Activated naive CD4-positive, alpha-beta T cell treated with anti-CD3 and anti-CD28 coated beads, Interleukin-2, amount 10 ng/mL, durations not matched to agents 7 days and 5 days (primary cell): ENCODE results near the gene SAMD5.

Experiments used
- CTCF ChIA-PET: fragments of 350-600 bp; sonication (Branson Sonifier 250); formaldehyde crosslinking; loops from one replicate; lab custom pipeline; 2021; ENCODE audit warnings: antibody characterized with exemption; lab: Charles Lee
- DNase-seq: peaks from one replicate; pipeline ENCODE4 v3.0.0-alpha.2; 2020
- H3K27ac Mint-ChIP-seq: one replicate; pipeline ENCODE4 v1.8.0; 2021; ENCODE audit warnings: mild to moderate bottlenecking, moderate library complexity, mixed read lengths
- H3K27me3 Mint-ChIP-seq: one replicate; pipeline ENCODE4 v1.8.0; 2021; ENCODE audit warnings: mild to moderate bottlenecking, mixed read lengths
- H3K36me3 Mint-ChIP-seq: one replicate; pipeline ENCODE4 v1.8.0; 2021; ENCODE audit warnings: mixed read lengths
- H3K4me1 Mint-ChIP-seq: one replicate; pipeline ENCODE4 v1.8.0; 2021; ENCODE audit warnings: mixed read lengths
- H3K4me3 Mint-ChIP-seq: one replicate; pipeline ENCODE4 v1.8.0; 2021; ENCODE audit warnings: mild to moderate bottlenecking, moderate library complexity, mixed read lengths
- H3K9me3 Mint-ChIP-seq: one replicate; pipeline ENCODE4 v1.8.0; 2021; ENCODE audit warnings: mixed read lengths

SAMD5 gene

GRCh38 chr6:147604373-147604772 lies 95.9 kb downstream of the SAMD5 start:
- H3K36me3 Mint-ChIP-seq = no peaks in the 10 kb centered on the region
- H3K9me3 Mint-ChIP-seq = no peaks in the 10 kb centered on the region
- no peak overlapping the region for H3K4me3 Mint-ChIP-seq
- CTCF ChIA-PET = no interaction called here
- H3K27me3 Mint-ChIP-seq = no peaks in the 10 kb centered on the region
- no peak overlapping the region for H3K27ac Mint-ChIP-seq
- no peaks in the 10 kb centered on the region for H3K4me1 Mint-ChIP-seq
- DNase-seq = no peak

- no peaks in the 10 kb centered on the region for H3K27me3 Mint-ChIP-seq
- no peak overlapping the region for H3K27ac Mint-ChIP-seq
- no peaks in the 10 kb centered on the region for H3K36me3 Mint-ChIP-seq
- CTCF ChIA-PET = no interaction called here
- H3K4me3 Mint-ChIP-seq = no peak overlapping the region
- H3K9me3 Mint-ChIP-seq = peaks cover 2% of the 10 kb centered on the region
- DNase-seq = no peak
- no peaks in the 10 kb centered on the region for H3K4me1 Mint-ChIP-seq
These were observed 103.5 kb downstream of the SAMD5 start for GRCh38 chr6:147611992-147612391.

- CTCF ChIA-PET = no interaction called here
- Mint-ChIP-seq H3K4me1 (no peaks in the 10 kb centered on the region), H3K4me3 (no peak overlapping the region), H3K9me3 (peaks cover 2% of the 10 kb centered on the region), H3K27me3 (no peaks in the 10 kb centered on the region), H3K36me3 (no peaks in the 10 kb centered on the region), H3K27ac (no peak overlapping the region)
- no peak for DNase-seq
These were observed 106.0 kb downstream of the SAMD5 start for GRCh38 chr6:147614501-147614900.

GRCh38 chr6:147615659-147616456 lies 107.4 kb downstream of the SAMD5 start:
- no peaks in the 10 kb centered on the region for H3K36me3 Mint-ChIP-seq
- no peak for DNase-seq
- H3K4me3 Mint-ChIP-seq = no peak overlapping the region
- no peak overlapping the region for H3K27ac Mint-ChIP-seq
- no peaks in the 10 kb centered on the region for H3K9me3 Mint-ChIP-seq
- CTCF ChIA-PET = no interaction called here
- H3K27me3 Mint-ChIP-seq = no peaks in the 10 kb centered on the region
- no peaks in the 10 kb centered on the region for H3K4me1 Mint-ChIP-seq

GRCh38 chr6:147617366-147617765 lies 108.9 kb downstream of the SAMD5 start:
- Mint-ChIP-seq H3K4me1 (no peaks in the 10 kb centered on the region), H3K27ac (no peak overlapping the region), H3K4me3 (no peak overlapping the region), H3K27me3 (no peaks in the 10 kb centered on the region), H3K36me3 (no peaks in the 10 kb centered on the region), H3K9me3 (no peaks in the 10 kb centered on the region)
- CTCF ChIA-PET = no interaction called here
- DNase-seq = no peak

GRCh38 chr6:147618457-147618856 lies 110.0 kb downstream of the SAMD5 start:
- H3K4me3 Mint-ChIP-seq = no peak overlapping the region
- no peak overlapping the region for H3K27ac Mint-ChIP-seq
- CTCF ChIA-PET = no interaction called here
- H3K27me3 Mint-ChIP-seq = no peaks in the 10 kb centered on the region
- no peaks in the 10 kb centered on the region for H3K4me1 Mint-ChIP-seq
- H3K36me3 Mint-ChIP-seq = no peaks in the 10 kb centered on the region
- no peak for DNase-seq
- H3K9me3 Mint-ChIP-seq = no peaks in the 10 kb centered on the region

GRCh38 chr6:147618927-147619326 lies 110.4 kb downstream of the SAMD5 start:
- H3K4me3 Mint-ChIP-seq = no peak overlapping the region
- CTCF ChIA-PET = no interaction called here
- H3K36me3 Mint-ChIP-seq = no peaks in the 10 kb centered on the region
- no peak overlapping the region for H3K27ac Mint-ChIP-seq
- no peaks in the 10 kb centered on the region for H3K27me3 Mint-ChIP-seq
- H3K4me1 Mint-ChIP-seq = no peaks in the 10 kb centered on the region
- DNase-seq = no peak
- no peaks in the 10 kb centered on the region for H3K9me3 Mint-ChIP-seq
